GM12872 (cell line): Measurements from ENCODE around the gene METTL15.

Source experiments
- TF ChIP-seq, protein P1 (sequence below): IDR thresholded peaks from 3 replicates; pipeline ENCODE4 v1.5.1; 2011; ENCODE audit warnings: low read depth, mild to moderate bottlenecking, low read length, moderate library complexity; ENCODE audit not compliant: insufficient read depth

Gene METTL15

DNA sequence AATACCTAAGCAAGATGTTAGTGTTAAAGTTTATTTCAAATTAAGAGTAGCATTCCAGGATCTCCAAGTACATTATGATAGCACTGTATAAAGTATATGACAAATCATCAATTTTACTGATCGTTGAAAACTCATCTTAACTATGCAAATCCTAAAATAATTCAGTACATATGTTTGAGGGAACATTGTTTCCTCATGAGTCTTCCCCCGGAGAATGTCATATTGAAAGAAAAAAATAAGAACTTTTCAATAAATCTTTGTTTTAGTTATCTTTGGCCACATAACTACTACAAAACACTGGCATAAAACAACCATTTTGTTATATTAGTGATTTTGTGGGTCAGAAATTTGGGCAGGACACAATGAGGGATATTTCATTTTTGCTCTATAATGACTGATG lies 135.4 kb downstream of the METTL15 start:
- TF ChIP-seq, protein P1, sequence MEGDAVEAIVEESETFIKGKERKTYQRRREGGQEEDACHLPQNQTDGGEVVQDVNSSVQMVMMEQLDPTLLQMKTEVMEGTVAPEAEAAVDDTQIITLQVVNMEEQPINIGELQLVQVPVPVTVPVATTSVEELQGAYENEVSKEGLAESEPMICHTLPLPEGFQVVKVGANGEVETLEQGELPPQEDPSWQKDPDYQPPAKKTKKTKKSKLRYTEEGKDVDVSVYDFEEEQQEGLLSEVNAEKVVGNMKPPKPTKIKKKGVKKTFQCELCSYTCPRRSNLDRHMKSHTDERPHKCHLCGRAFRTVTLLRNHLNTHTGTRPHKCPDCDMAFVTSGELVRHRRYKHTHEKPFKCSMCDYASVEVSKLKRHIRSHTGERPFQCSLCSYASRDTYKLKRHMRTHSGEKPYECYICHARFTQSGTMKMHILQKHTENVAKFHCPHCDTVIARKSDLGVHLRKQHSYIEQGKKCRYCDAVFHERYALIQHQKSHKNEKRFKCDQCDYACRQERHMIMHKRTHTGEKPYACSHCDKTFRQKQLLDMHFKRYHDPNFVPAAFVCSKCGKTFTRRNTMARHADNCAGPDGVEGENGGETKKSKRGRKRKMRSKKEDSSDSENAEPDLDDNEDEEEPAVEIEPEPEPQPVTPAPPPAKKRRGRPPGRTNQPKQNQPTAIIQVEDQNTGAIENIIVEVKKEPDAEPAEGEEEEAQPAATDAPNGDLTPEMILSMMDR: no peak

GRCh38 chr11:28245131-28245530 lies 136.9 kb downstream of the METTL15 start:
- TF ChIP-seq, protein P1: no peak

DNA sequence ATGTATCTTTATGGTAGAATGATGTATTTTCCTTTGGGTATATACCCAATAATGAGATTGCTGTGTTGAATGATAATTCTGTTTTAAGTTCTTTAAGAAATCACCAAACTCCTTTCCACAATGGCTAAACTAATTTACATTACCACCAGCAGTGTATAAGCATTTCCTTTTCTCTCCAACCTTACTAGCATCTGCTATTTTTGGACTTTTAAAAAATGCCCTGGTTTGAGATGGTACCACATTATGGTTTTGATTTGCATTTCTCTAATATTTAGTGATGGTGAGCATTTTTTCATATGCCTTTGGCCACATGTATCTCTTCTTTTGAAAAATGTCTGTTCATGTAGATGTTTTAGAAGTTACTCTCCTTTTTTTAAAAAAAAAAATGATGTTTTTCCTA lies 142.0 kb downstream of the METTL15 start:
- TF ChIP-seq, protein P1: no peak

- TF ChIP-seq, protein P1: no peak
These were observed 143.1 kb downstream of the METTL15 start for GRCh38 chr11:28251257-28251656.

- TF ChIP-seq, protein P1: no peak
These were observed 149.6 kb downstream of the METTL15 start for GRCh38 chr11:28257761-28258160.

DNA sequence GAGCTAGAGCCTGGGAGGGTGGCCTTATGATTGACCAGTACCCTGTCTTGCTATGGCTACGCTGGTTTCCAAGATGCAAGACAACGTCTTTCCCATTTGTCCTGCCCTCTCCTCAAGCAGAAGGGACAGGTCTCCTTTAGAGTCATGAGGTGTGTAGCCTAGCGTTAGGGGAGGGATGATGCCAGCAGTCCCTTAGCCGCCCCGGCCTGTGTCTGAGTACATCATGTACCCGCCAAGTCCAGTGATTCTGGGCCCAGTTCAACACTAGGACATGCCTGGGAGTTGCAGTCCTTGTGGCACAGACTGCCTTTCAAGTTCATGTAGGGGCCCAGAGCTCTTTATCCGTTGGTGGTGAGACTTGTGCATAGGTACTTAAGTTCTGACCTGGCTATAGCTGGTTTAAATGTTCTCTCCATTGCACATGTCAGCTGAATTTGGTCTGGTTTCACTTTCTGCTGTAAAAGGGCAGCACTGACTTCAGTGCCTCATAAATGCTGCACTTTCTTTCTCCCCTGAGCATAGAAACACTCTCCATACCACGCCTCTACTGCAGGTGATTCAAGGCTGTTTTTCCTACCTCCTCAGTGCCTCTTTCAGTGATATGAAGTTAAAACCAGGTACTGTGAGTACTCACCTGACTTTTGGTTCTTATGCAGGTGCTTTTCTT lies 151.1 kb downstream of the METTL15 start:
- TF ChIP-seq, protein P1: no peak

DNA sequence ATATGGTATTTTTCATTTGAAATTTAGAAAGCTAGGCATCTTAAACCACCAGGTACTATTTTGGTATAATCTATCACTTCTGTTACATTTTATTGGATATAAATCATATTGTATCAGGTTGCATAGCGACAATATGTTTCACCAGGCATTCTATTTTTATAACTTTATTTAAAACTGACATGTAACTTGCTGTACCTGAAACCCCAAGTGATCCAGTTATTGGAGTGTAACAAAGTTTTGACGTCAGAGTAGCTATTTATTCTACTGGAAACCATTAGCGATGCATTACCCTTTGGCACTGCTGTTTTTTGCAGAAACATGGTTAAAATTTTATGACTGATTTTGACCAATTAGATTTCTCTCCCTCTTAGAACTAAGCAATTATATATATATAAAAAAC lies 160.7 kb downstream of the METTL15 start:
- TF ChIP-seq, protein P1: no peak
